ENCODE data around the gene CAB39. TPM values are rescaled to one million over a fixed set of nuclear protein-coding genes. Genes with fewer than 3 reads are reported as not detected.

Gene CAB39
- total RNA-seq, 1 experiment from 2014 or later: 52.5 TPM

DNA sequence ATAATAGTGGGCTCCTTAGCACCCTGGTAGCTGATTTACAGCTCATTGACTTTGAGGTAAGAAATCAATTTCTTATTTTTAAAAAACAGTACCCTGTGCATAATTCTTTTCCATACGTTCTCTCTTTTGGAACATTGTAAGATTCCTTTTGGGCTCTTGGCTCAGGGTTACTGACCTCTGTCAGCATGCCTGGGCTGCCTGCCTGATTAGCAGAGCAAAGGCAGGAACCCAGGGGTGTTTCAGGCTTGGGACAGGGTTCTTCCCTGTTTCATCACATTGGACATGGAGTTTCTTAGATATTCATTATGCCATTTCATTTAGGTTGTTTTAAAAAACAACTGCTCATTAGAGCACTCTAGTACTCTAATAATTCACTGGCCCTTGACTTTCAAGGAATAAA is 78.3 kb downstream of the CAB39 start:
- TF ChIP-seq EZH2phosphoT487 (IDR thresholded peaks at IDR 0.05; ENCODE audit: borderline replicate concordance, low read length) (no peak), EZH2 (IDR thresholded peaks at IDR 0.05; ENCODE audit: low read length, unreplicated experiment) (no peak)
- TF ChIP-seq, protein P1, sequence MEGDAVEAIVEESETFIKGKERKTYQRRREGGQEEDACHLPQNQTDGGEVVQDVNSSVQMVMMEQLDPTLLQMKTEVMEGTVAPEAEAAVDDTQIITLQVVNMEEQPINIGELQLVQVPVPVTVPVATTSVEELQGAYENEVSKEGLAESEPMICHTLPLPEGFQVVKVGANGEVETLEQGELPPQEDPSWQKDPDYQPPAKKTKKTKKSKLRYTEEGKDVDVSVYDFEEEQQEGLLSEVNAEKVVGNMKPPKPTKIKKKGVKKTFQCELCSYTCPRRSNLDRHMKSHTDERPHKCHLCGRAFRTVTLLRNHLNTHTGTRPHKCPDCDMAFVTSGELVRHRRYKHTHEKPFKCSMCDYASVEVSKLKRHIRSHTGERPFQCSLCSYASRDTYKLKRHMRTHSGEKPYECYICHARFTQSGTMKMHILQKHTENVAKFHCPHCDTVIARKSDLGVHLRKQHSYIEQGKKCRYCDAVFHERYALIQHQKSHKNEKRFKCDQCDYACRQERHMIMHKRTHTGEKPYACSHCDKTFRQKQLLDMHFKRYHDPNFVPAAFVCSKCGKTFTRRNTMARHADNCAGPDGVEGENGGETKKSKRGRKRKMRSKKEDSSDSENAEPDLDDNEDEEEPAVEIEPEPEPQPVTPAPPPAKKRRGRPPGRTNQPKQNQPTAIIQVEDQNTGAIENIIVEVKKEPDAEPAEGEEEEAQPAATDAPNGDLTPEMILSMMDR (conservative IDR thresholded peaks at IDR 0.05; ENCODE audit: low read depth, low read length): no peak
- peaks cover 35% of the 10 kb centered on the region for H3K4me1 ChIP-seq (ENCODE audit: insufficient read depth, low read length)
- peaks cover 9% of the 10 kb centered on the region for H3K9me3 ChIP-seq (ENCODE audit: low read length)
- no peak overlapping the region for H3K4me3 ChIP-seq (ENCODE audit: low read length)
- intact Hi-C loops (cut with micrococcal nuclease): loop anchor here (5.0 to 10.0 kb wide), 3 partner anchors 34 to 566 kb away; partner anchors contain the start of genes SP100 and SP140
- CTCF ChIA-PET: no interaction called here
- no peak overlapping the region for H2AFZ ChIP-seq (ENCODE audit: low read length)
- H3K36me3 ChIP-seq (ENCODE audit: low read depth, low read length): peaks cover 74% of the 10 kb centered on the region
- H3K9me2 ChIP-seq (replicated peaks; ENCODE audit: low read length): no peaks in the 10 kb centered on the region
- peaks cover 83% of the 10 kb centered on the region for H3K79me2 ChIP-seq (ENCODE audit: low read length)
- DNase-seq (no peak), ATAC-seq (no peak)
- peaks cover 7% of the 10 kb centered on the region for H3F3A ChIP-seq (ENCODE audit: low read length, unreplicated experiment)
- H3K9ac ChIP-seq (ENCODE audit: low read length): no peak overlapping the region
- no TSS peak for BruUV-seq (replicated peaks)
- POLR2A ChIA-PET (ENCODE audit: unreplicated experiment): no interaction called here
- H3K27ac ChIP-seq (ENCODE audit: low read length): no peak overlapping the region
- no peaks in the 10 kb centered on the region for H3K27me3 ChIP-seq (ENCODE audit: low read length)
- H4K20me1 ChIP-seq (ENCODE audit: low read length): no peaks in the 10 kb centered on the region
- H3K4me2 ChIP-seq (ENCODE audit: low read length): no peak overlapping the region

- Histone ChIP-seq H3K27me3 (ENCODE audit: low read length) (no peaks in the 10 kb centered on the region), H3K36me3 (ENCODE audit: low read depth, low read length) (peaks cover 50% of the 10 kb centered on the region), H3K27ac (ENCODE audit: low read length) (peak overlapping the region; percentile 98), H3K79me2 (ENCODE audit: low read length) (peaks cover 83% of the 10 kb centered on the region), H3K9me3 (ENCODE audit: low read length) (peaks cover 2% of the 10 kb centered on the region), H3K9me2 (replicated peaks; ENCODE audit: low read length) (no peaks in the 10 kb centered on the region), H3K4me2 (ENCODE audit: low read length) (peak overlapping the region; percentile 84), H3K4me1 (ENCODE audit: insufficient read depth, low read length) (peaks cover 63% of the 10 kb centered on the region), H3K9ac (ENCODE audit: low read length) (peak overlapping the region; percentile 76), H3F3A (ENCODE audit: low read length, unreplicated experiment) (peaks cover 10% of the 10 kb centered on the region), H2AFZ (ENCODE audit: low read length) (no peak overlapping the region), H4K20me1 (ENCODE audit: low read length) (no peaks in the 10 kb centered on the region), H3K4me3 (ENCODE audit: low read length) (peak overlapping the region; percentile 52)
- ATAC-seq (peak; percentile 90), DNase-seq (peak; percentile 96)
- TF ChIP-seq, protein P1 (conservative IDR thresholded peaks at IDR 0.05; ENCODE audit: low read depth, low read length): no peak
- TF ChIP-seq EZH2 (IDR thresholded peaks at IDR 0.05; ENCODE audit: low read length, unreplicated experiment): no peak
- TF ChIP-seq EZH2phosphoT487 (IDR thresholded peaks at IDR 0.05; ENCODE audit: borderline replicate concordance, low read length): no peak
- intact Hi-C loops (cut with micrococcal nuclease): loop anchor here (1.0 to 10.0 kb wide), 6 partner anchors 19 to 569 kb away; partner anchors contain the start of genes SP100 and SP140
- ChIA-PET CTCF (interaction anchor here (1.0 kb wide), 1 partner anchor 18 kb away, joined by 3 read pairs; no protein-coding TSS in a partner anchor), POLR2A (ENCODE audit: unreplicated experiment) (no interaction called here)
- TSS peak; percentile 98 for BruUV-seq (replicated peaks)
These were observed 81.1 kb downstream of the CAB39 start for GRCh38 chr2:230793572-230794359.

Measured in PC-3 (cell line).